Osteoblast (primary cell): ENCODE results near the gene TTK. TPM values are rescaled to one million over a fixed set of nuclear protein-coding genes. Genes with fewer than 3 reads are reported as not detected.

Experiments
- DNase-seq: peaks from one replicate; pipeline ENCODE4 v3.0.0; 2011; ENCODE audit warnings: low spot score, mixed read lengths; ENCODE audit not compliant: insufficient read length; ENCODE audit errors: missing footprints
- H2AFZ ChIP-seq: 2 replicates; pipeline ENCODE4 v1.6.0; 2011; ENCODE audit warnings: mild to moderate bottlenecking, low read length
- H3K27ac ChIP-seq: 2 replicates; pipeline ENCODE4 v1.5.1; 2011; ENCODE audit warnings: mild to moderate bottlenecking, low read depth, low read length, moderate library complexity
- H3K27me3 ChIP-seq: 2 replicates; pipeline ENCODE4 v1.6.0; 2012; ENCODE audit warnings: mild to moderate bottlenecking, control low read depth, inconsistent platforms, low read length, moderate library complexity; ENCODE audit not compliant: insufficient read depth
- H3K36me3 ChIP-seq: 2 replicates; pipeline ENCODE4 v1.5.1; 2011; ENCODE audit warnings: mild to moderate bottlenecking, low read length, control low read depth, moderate library complexity; ENCODE audit not compliant: insufficient read depth
- H3K4me1 ChIP-seq: 2 replicates; pipeline ENCODE4 v1.5.1; 2011; ENCODE audit warnings: mild to moderate bottlenecking, low read length, control low read depth, moderate library complexity; ENCODE audit not compliant: insufficient read depth
- H3K4me2 ChIP-seq: 2 replicates; pipeline ENCODE4 v1.6.0; 2011; ENCODE audit warnings: mild to moderate bottlenecking, low read length; ENCODE audit not compliant: insufficient read depth
- H3K4me3 ChIP-seq: fragments of 200-600 bp; sonication (generic); 3 replicates; pipeline ENCODE4 v1.5.1; 2012; ENCODE audit warnings: mild to moderate bottlenecking, low read length, inconsistent platforms; ENCODE audit not compliant: insufficient read depth
- H3K79me2 ChIP-seq: 2 replicates; pipeline ENCODE4 v1.6.0; 2012; ENCODE audit warnings: mild to moderate bottlenecking, low read length, control low read depth, inconsistent platforms; ENCODE audit not compliant: insufficient read depth
- H3K9me3 ChIP-seq: 2 replicates; pipeline ENCODE4 v1.5.1; 2011; ENCODE audit warnings: low read depth, low read length, control low read depth
- H4K20me1 ChIP-seq: 2 replicates; pipeline ENCODE4 v1.6.0; 2012; ENCODE audit warnings: mild to moderate bottlenecking, low read length, control low read depth; ENCODE audit not compliant: insufficient read depth
- CTCF ChIP-seq: IDR thresholded peaks from 2 replicates; pipeline ENCODE4 v1.5.1; 2011; ENCODE audit warnings: mild to moderate bottlenecking, low read depth, low read length, moderate library complexity; ENCODE audit errors: extremely low read depth
- total RNA-seq: library from RNA; depleted of rRNA; stranded (reverse); fragments of >200 nt; gene quantifications from 2 replicates; pipeline ENCODE4 v1.2.3, GENCODE V29; 2012

TTK gene
- total RNA-seq, 1 donor = 4.0 TPM

GRCh38 chr6:80077067-80077466, 72.6 kb downstream of the TTK start:
- Histone ChIP-seq H2AFZ (no peak overlapping the region), H3K79me2 (no peaks in the 10 kb centered on the region), H3K4me2 (no peak overlapping the region), H4K20me1 (no peaks in the 10 kb centered on the region), H3K27me3 (peaks cover 3% of the 10 kb centered on the region), H3K4me1 (no peaks in the 10 kb centered on the region), H3K36me3 (no peaks in the 10 kb centered on the region), H3K4me3 (no peak overlapping the region), H3K27ac (no peak overlapping the region), H3K9me3 (no peaks in the 10 kb centered on the region)
- no peak for TF ChIP-seq CTCF
- DNase-seq = no peak

- no peak for DNase-seq
- H3K4me1 ChIP-seq = no peaks in the 10 kb centered on the region
- H3K4me3 ChIP-seq = no peak overlapping the region
- H2AFZ ChIP-seq = no peak overlapping the region
- H3K27ac ChIP-seq = no peak overlapping the region
- H3K4me2 ChIP-seq = no peak overlapping the region
- H3K36me3 ChIP-seq = no peaks in the 10 kb centered on the region
- H3K27me3 ChIP-seq = no peaks in the 10 kb centered on the region
- TF ChIP-seq CTCF = no peak
- no peaks in the 10 kb centered on the region for H3K79me2 ChIP-seq
- no peaks in the 10 kb centered on the region for H3K9me3 ChIP-seq
- no peaks in the 10 kb centered on the region for H4K20me1 ChIP-seq
Measured at GRCh38 chr6:80088637-80089036, 84.2 kb downstream of the TTK start.

GRCh38 chr6:80091506-80091905, 87.1 kb downstream of the TTK start:
- Histone ChIP-seq H3K27ac (no peak overlapping the region), H3K4me3 (no peak overlapping the region), H3K4me1 (no peaks in the 10 kb centered on the region), H3K36me3 (no peaks in the 10 kb centered on the region), H3K27me3 (no peaks in the 10 kb centered on the region), H3K9me3 (no peaks in the 10 kb centered on the region), H3K4me2 (no peak overlapping the region), H3K79me2 (no peaks in the 10 kb centered on the region), H2AFZ (no peak overlapping the region), H4K20me1 (no peaks in the 10 kb centered on the region)
- DNase-seq = no peak
- no peak for TF ChIP-seq CTCF

Other genes with a start within 250 kb of the TTK start
- 6.8 and 7.6 TPM in 2 replicates for gene ELOVL4, start 57.1 kb upstream of the TTK start, total RNA-seq
- gene BCKDHB, start 102.0 kb downstream of the TTK start, total RNA-seq = 18.8 and 21.2 TPM in 2 replicates